Heart left ventricle (tissue), 16 donors: ENCODE data around the gene CRACR2A. TPM values are rescaled to one million over a fixed set of nuclear protein-coding genes. Genes with fewer than 3 reads are reported as not detected.

Experiments
- ATAC-seq, 4 donors: fragments of 200-7000 bp; cut with Tn5 transposase; one replicate each; pipeline ENCODE4 v1.9.1; 2020 to 2022; ENCODE audit warnings: moderate library complexity in 4 of 4, mild to moderate bottlenecking in 3 of 4, moderate number of reproducible peaks in 1 of 4
- DNase-seq, 5 donors: peaks; one replicate each; pipeline ENCODE4 v3.0.0-alpha.2; 2020
- H3K27ac ChIP-seq, 12 donors: fragments of 200-600 bp; sonication (generic) in 4 of 12; one replicate each; pipeline versions ENCODE4 v1.5.0 to v1.8.0; 2016 to 2022; ENCODE audit warnings: mild to moderate bottlenecking in 2 of 12
- H3K27me3 ChIP-seq, 9 donors: fragments of 200-600 bp; sonication (generic) in 2 of 9; one replicate each; pipeline versions ENCODE4 v1.5.1 to v1.8.0; 2016 to 2022; ENCODE audit warnings: mild to moderate bottlenecking in 3 of 9
- H3K36me3 ChIP-seq, 9 donors: fragments of 200-600 bp; sonication (generic) in 2 of 9; one replicate each; pipeline versions ENCODE4 v1.5.0 to v1.8.0; 2018 to 2022; ENCODE audit warnings: mild to moderate bottlenecking in 2 of 9
- H3K4me1 ChIP-seq, 12 donors: fragments of 200-600 bp; sonication (generic) in 4 of 12; one replicate each; pipeline versions ENCODE4 v1.5.0 to v1.8.0; 2016 to 2022; ENCODE audit warnings: mild to moderate bottlenecking in 3 of 12
- H3K4me3 ChIP-seq, 12 donors: fragments of 200-600 bp; sonication (generic) in 4 of 12; one replicate each; pipeline versions ENCODE4 v1.5.0 to v1.8.0; 2017 to 2022; ENCODE audit warnings: mild to moderate bottlenecking in 9 of 12, moderate library complexity in 4 of 12
- H3K9me3 ChIP-seq, 12 donors: fragments of 200-600 bp; sonication (generic) in 4 of 12; one replicate each; pipeline versions ENCODE4 v1.5.0 to v1.8.0; 2016 to 2022; ENCODE audit warnings: mild to moderate bottlenecking in 1 of 12
- POLR2A ChIP-seq, 2 donors: fragments of 450-650 bp; IDR thresholded peaks; one replicate each; pipeline ENCODE4 v1.6.1; 2017; ENCODE audit warnings: antibody characterized with exemption in 2 of 2, mild to moderate bottlenecking in 2 of 2, moderate library complexity in 2 of 2
- WGBS, 4 donors: extraction: QIAGEN DNeasy Blood & Tissue Kit in 2 of 4; methylation state at CpG; one replicate each; pipeline versions ENCODE4 v1.1.5 to v1.1.7; 2013 to 2018; 5-methylcytosine and 5-hydroxymethylcytosine counted together
- intact Hi-C, 10 donors: fragments of 100-400 bp; cut with DNase I; formaldehyde crosslinking; loops; one replicate each; pipeline versions ENCODE4 v1.11.1 to v1.14.2; 2022
- polyA plus RNA-seq, 2 donors: library from polyadenylated mRNA; stranded (reverse); fragments of 200-250 nt; gene quantifications; one replicate each; pipeline ENCODE4 v1.2.3, GENCODE V29; 2013
- total RNA-seq, 9 donors: library from RNA; depleted of rRNA in 2 of 9; stranded (reverse); fragments of >200 nt in 2 of 9; fragmentation: NEBNext Ultra II Directional in 3 of 9; extraction: Animal tissue kit (Norgen Biotek cat#: 25700) in 3 of 9; gene quantifications; one replicate each; pipeline versions ENCODE4 v1.1.0 to v1.2.4, GENCODE V29; 2016 to 2023
- TF ChIP-seq, protein P1 (sequence below), 12 donors: fragments of 200-600 bp; sonication (generic) in 4 of 12; IDR thresholded peaks; one replicate each; pipeline versions ENCODE4 v1.5.0 to v1.8.0; 2018 to 2022; ENCODE audit warnings: antibody characterized with exemption in 12 of 12, mild to moderate bottlenecking in 5 of 12
- donor health status: ischemic (EF 13 %, LVEDD 7.1; RV severe dilation, severe dysfunction).
- donor health status: healthy with polysubstance abuse.
- donor health status: DM: no; HTN: yes; CAD: no.
- donor health status: DM: no; HTN: no; CAD: no.
- donor health status: ischemic (EF 25% LVEDD 6.9; RV normal size, moderate dysfunction).
- donor health status: ischemic (EF 25% LVEDD 5.7; RV mildly dilated, moderate dysfunction).
- donor health status: healthy.
- donor health status: DM: yes; HTN: yes; CAD: no.
- donor health status: ischemic (EF 35%, LVEDD 5.7; RV mildly dilated, moderate dysfunction).
- donor health status: nonischemic (EF 11% LVEDD 7.7; RV severe dilation, severe dysfunction).
- donor health status: DM: yes; HTN: yes; CAD: no.
- donor health status: PGD.
- donor health status: ischemic (EF 29% LVEDD 5.4; RV normal size, mild dysfunction).
- donor health status: nonischemic (EF 23%, LVEDD 6.1; RV moderate dilation, normal function).

Gene CRACR2A
- total and polyA plus RNA-seq, 11 donors = 1.0 to 14.1 (median 4.7) TPM

GRCh38 chr12:3795066-3795465 lies 42.2 kb upstream of the CRACR2A start:
- no peaks in the 10 kb centered on the region for H3K27me3 ChIP-seq
- no peak overlapping the region for H3K27ac ChIP-seq
- no peaks in the 10 kb centered on the region for H3K4me1 ChIP-seq
- H3K36me3 ChIP-seq = peaks cover 0 to 13% (median 2%) of the 10 kb centered on the region in 9 donors
- no peak for ATAC-seq
- H3K9me3 ChIP-seq = no peaks in the 10 kb centered on the region
- TF ChIP-seq POLR2A (IDR thresholded peaks at IDR 0.05) = no peak
- TF ChIP-seq, protein P1, sequence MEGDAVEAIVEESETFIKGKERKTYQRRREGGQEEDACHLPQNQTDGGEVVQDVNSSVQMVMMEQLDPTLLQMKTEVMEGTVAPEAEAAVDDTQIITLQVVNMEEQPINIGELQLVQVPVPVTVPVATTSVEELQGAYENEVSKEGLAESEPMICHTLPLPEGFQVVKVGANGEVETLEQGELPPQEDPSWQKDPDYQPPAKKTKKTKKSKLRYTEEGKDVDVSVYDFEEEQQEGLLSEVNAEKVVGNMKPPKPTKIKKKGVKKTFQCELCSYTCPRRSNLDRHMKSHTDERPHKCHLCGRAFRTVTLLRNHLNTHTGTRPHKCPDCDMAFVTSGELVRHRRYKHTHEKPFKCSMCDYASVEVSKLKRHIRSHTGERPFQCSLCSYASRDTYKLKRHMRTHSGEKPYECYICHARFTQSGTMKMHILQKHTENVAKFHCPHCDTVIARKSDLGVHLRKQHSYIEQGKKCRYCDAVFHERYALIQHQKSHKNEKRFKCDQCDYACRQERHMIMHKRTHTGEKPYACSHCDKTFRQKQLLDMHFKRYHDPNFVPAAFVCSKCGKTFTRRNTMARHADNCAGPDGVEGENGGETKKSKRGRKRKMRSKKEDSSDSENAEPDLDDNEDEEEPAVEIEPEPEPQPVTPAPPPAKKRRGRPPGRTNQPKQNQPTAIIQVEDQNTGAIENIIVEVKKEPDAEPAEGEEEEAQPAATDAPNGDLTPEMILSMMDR (IDR thresholded peaks at IDR 0.05) = no peak
- no peak for DNase-seq
- no peak overlapping the region for H3K4me3 ChIP-seq
- WGBS, 4 donors = 16 to 34% (median 26%) methylated on average over 2 of the region's 2 CpGs
- intact Hi-C loops = no loop called here

DNA sequence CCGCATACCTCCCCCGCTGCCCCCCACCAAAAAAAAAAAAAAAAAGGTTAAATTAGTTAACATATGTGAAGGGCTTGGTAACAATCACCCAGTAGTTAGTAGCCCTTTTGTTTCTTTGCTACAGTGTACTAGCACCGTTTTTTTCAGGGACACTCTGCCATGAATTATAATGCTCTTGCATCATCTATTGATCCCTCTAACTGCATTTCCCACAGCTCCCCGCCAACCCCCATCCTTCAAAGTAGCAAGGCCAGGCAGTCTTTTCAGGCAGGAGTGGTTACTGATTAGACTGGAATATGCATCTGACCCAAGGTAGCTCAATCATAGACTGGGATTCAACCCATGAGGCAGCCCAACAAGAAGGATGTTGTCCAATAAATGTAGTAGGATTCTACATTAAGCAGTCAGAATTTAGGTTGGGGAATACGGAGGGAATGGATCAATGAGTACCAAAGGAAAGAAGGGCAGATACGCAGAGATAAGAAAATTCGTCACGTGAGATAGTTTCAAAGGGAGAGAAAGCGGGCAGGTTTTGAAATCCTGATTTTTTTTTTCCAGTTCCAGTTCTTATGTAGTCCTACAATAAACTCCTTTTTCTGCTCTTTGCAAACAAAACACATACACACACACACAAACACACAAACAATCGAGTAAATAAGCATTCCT lies 39.8 kb upstream of the CRACR2A start:
- no peak for TF ChIP-seq POLR2A (IDR thresholded peaks at IDR 0.05)
- TF ChIP-seq, protein P1 (IDR thresholded peaks at IDR 0.05) = no peak
- Histone ChIP-seq H3K4me3 (no peak overlapping the region), H3K36me3 (peaks cover 0 to 2% (median 0%) of the 10 kb centered on the region in 9 donors), H3K27ac (no peak overlapping the region), H3K4me1 (no peaks in the 10 kb centered on the region), H3K27me3 (no peaks in the 10 kb centered on the region), H3K9me3 (peaks cover 0 to 11% (median 0%) of the 10 kb centered on the region in 12 donors)
- 89 to 95% (median 93%) methylated on average over 10 of the region's 10 CpGs for WGBS, 4 donors
- intact Hi-C loops = no loop called here
- DNase-seq = no peak
- no peak for ATAC-seq

DNA sequence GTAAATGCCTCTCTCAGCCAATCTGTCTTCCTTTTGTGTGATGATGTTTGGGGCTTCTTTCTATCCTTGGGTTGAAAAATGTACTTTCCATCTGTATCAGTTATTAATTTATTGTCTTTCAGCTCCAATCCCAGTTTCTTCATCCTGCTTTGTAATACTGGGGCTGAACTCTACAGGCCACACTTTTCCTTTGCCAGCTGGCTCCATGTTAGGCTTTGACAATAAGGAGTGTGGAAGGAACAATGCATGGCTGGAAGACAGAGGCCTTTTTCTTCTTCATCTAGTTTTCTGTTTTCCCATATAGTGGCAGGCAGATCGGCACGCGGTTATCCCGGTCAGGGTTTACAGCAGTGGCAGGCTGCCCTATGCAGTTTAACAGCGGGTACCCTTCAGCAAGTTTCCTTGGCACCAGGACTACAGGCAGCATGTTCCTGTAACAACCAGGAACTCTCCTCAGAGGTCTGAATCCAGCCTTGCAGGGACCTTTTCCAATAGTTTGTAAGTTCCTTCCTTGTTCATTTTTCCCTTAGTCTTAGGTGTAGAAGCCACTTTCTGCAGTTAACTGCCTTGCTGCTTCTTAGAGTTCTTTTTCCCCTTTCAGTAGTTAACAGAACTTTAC lies 38.5 kb upstream of the CRACR2A start:
- Histone ChIP-seq H3K27me3 (no peaks in the 10 kb centered on the region), H3K9me3 (peaks cover 0 to 11% (median 0%) of the 10 kb centered on the region in 12 donors), H3K4me3 (no peak overlapping the region), H3K27ac (no peak overlapping the region), H3K4me1 (no peaks in the 10 kb centered on the region), H3K36me3 (no peaks in the 10 kb centered on the region)
- DNase-seq (no peak), ATAC-seq (peak in 3 of 4 donors; percentile 57 to 63 (median 61))
- TF ChIP-seq POLR2A (IDR thresholded peaks at IDR 0.05) = no peak
- TF ChIP-seq, protein P1 (IDR thresholded peaks at IDR 0.05) = no peak
- 71 to 93% (median 75%) methylated on average over 5 of the region's 5 CpGs for WGBS, 4 donors
- intact Hi-C loops = no loop called here

GRCh38 chr12:3790642-3791041 lies 37.7 kb upstream of the CRACR2A start:
- Histone ChIP-seq H3K36me3 (no peaks in the 10 kb centered on the region), H3K4me1 (no peaks in the 10 kb centered on the region), H3K27me3 (no peaks in the 10 kb centered on the region), H3K27ac (no peak overlapping the region), H3K4me3 (no peak overlapping the region), H3K9me3 (peaks cover 0 to 11% (median 0%) of the 10 kb centered on the region in 12 donors)
- DNase-seq = no peak
- WGBS, 4 donors = 84 to 94% (median 90%) methylated on average over 2 of the region's 2 CpGs
- no peak for ATAC-seq
- intact Hi-C loops = no loop called here
- no peak for TF ChIP-seq POLR2A (IDR thresholded peaks at IDR 0.05)
- TF ChIP-seq, protein P1 (IDR thresholded peaks at IDR 0.05) = no peak
